Measurements from ENCODE around the gene CUL7. TPM values are rescaled to one million over a fixed set of nuclear protein-coding genes. Genes with fewer than 3 reads are reported as not detected.
A peak's percentile ranks its signal among the peaks of the same experiment; 100 is the strongest.

Gene CUL7
- polyA plus RNA-seq, 1 donor from 2014 or later, result 25.7 TPM

GRCh38 chr6:43060034-43060754, 6.5 kb upstream of the CUL7 start:
- Histone ChIP-seq H3K27ac (ENCODE audit: low read length) (peak overlapping the region; percentile 78), H3K9ac (ENCODE audit: low read length) (peak overlapping the region; percentile 86), H3K9me3 (ENCODE audit: low read length) (no peaks in the 10 kb centered on the region), H3K9me2 (ENCODE audit: insufficient read depth, low read length) (no peaks in the 10 kb centered on the region), H3K79me2 (replicated peaks; ENCODE audit: insufficient read depth, low read length) (peaks cover 11% of the 10 kb centered on the region), H3K27me3 (ENCODE audit: insufficient read depth, low read depth, low read length) (no peaks in the 10 kb centered on the region), H4K20me1 (ENCODE audit: insufficient read depth) (no peaks in the 10 kb centered on the region), H3F3A (ENCODE audit: insufficient read depth, low read length, poor library complexity, severe bottlenecking) (no peaks in the 10 kb centered on the region), H3K36me3 (ENCODE audit: insufficient read depth, low read length) (no peaks in the 10 kb centered on the region), H3K4me3 (ENCODE audit: low read length) (peak overlapping the region; percentile 84), H3K4me2 (ENCODE audit: low read length) (peak overlapping the region; percentile 62), H2AFZ (ENCODE audit: low read depth, low read length) (peak overlapping the region; percentile 97)
- TF ChIP-seq POLR2AphosphoS5 (IDR thresholded peaks at IDR 0.05) (no peak), SMC3 (conservative IDR thresholded peaks at IDR 0.05; ENCODE audit: poor library complexity) (no peak)

- Histone ChIP-seq H3K27me3 (ENCODE audit: insufficient read depth, low read depth, low read length) (no peaks in the 10 kb centered on the region), H2AFZ (ENCODE audit: low read depth, low read length) (peak within 1 kb of the TSS; percentile 97), H3K9ac (ENCODE audit: low read length) (peak within 1 kb of the TSS; percentile 86), H3K79me2 (replicated peaks; ENCODE audit: insufficient read depth, low read length) (peaks cover 11% of the 10 kb centered on the region), H3K9me2 (ENCODE audit: insufficient read depth, low read length) (no peaks in the 10 kb centered on the region), H3K9me3 (ENCODE audit: low read length) (no peaks in the 10 kb centered on the region), H3K4me3 (ENCODE audit: low read length) (peak within 1 kb of the TSS; percentile 84), H3K36me3 (ENCODE audit: insufficient read depth, low read length) (no peaks in the 10 kb centered on the region), H4K20me1 (ENCODE audit: insufficient read depth) (no peaks in the 10 kb centered on the region), H3K27ac (ENCODE audit: low read length) (peak within 1 kb of the TSS; percentile 78), H3F3A (ENCODE audit: insufficient read depth, low read length, poor library complexity, severe bottlenecking) (no peaks in the 10 kb centered on the region), H3K4me2 (ENCODE audit: low read length) (peak within 1 kb of the TSS; percentile 89)
- TF ChIP-seq MXI1 (conservative IDR thresholded peaks at IDR 0.05; ENCODE audit: poor library complexity, severe bottlenecking) (peak; percentile 93), POLR2AphosphoS5 (IDR thresholded peaks at IDR 0.05) (peak; percentile 95), RAD21 (conservative IDR thresholded peaks at IDR 0.05) (peak; percentile 17), TAF1 (IDR thresholded peaks at IDR 0.05; ENCODE audit: low read depth) (peak; percentile 62), SMC3 (conservative IDR thresholded peaks at IDR 0.05; ENCODE audit: poor library complexity) (peak; percentile 14), EP300 (conservative IDR thresholded peaks at IDR 0.05; ENCODE audit: poor library complexity, severe bottlenecking) (peak; percentile 37), EZH2 (IDR thresholded peaks at IDR 0.05; ENCODE audit: borderline replicate concordance, insufficient read depth, low read length, poor library complexity, severe bottlenecking) (no peak)
- TF ChIP-seq, protein P1, sequence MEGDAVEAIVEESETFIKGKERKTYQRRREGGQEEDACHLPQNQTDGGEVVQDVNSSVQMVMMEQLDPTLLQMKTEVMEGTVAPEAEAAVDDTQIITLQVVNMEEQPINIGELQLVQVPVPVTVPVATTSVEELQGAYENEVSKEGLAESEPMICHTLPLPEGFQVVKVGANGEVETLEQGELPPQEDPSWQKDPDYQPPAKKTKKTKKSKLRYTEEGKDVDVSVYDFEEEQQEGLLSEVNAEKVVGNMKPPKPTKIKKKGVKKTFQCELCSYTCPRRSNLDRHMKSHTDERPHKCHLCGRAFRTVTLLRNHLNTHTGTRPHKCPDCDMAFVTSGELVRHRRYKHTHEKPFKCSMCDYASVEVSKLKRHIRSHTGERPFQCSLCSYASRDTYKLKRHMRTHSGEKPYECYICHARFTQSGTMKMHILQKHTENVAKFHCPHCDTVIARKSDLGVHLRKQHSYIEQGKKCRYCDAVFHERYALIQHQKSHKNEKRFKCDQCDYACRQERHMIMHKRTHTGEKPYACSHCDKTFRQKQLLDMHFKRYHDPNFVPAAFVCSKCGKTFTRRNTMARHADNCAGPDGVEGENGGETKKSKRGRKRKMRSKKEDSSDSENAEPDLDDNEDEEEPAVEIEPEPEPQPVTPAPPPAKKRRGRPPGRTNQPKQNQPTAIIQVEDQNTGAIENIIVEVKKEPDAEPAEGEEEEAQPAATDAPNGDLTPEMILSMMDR (IDR thresholded peaks at IDR 0.05; ENCODE audit: poor library complexity, severe bottlenecking), result no peak
- TF ChIP-seq, protein P2, sequence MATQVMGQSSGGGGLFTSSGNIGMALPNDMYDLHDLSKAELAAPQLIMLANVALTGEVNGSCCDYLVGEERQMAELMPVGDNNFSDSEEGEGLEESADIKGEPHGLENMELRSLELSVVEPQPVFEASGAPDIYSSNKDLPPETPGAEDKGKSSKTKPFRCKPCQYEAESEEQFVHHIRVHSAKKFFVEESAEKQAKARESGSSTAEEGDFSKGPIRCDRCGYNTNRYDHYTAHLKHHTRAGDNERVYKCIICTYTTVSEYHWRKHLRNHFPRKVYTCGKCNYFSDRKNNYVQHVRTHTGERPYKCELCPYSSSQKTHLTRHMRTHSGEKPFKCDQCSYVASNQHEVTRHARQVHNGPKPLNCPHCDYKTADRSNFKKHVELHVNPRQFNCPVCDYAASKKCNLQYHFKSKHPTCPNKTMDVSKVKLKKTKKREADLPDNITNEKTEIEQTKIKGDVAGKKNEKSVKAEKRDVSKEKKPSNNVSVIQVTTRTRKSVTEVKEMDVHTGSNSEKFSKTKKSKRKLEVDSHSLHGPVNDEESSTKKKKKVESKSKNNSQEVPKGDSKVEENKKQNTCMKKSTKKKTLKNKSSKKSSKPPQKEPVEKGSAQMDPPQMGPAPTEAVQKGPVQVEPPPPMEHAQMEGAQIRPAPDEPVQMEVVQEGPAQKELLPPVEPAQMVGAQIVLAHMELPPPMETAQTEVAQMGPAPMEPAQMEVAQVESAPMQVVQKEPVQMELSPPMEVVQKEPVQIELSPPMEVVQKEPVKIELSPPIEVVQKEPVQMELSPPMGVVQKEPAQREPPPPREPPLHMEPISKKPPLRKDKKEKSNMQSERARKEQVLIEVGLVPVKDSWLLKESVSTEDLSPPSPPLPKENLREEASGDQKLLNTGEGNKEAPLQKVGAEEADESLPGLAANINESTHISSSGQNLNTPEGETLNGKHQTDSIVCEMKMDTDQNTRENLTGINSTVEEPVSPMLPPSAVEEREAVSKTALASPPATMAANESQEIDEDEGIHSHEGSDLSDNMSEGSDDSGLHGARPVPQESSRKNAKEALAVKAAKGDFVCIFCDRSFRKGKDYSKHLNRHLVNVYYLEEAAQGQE (IDR thresholded peaks at IDR 0.05; ENCODE audit: borderline replicate concordance), result peak; percentile 66
Observed at GRCh38 chr6:43059168-43060033, 5.8 kb upstream of the CUL7 start, which contains the start of the genes KLC4 and MRPL2. Gene KLC4 (plus strand): TSS chr6:43059631. CDS start chr6:43061336, 1,705 bp downstream. Gene MRPL2 (minus strand): TSS chr6:43059434. CDS start chr6:43059381, 53 bp downstream.

Data from neural cell (in vitro differentiated cells).